Neuronal stem cell (in vitro differentiated cells): ENCODE data around the gene BCAR1.
A peak's percentile ranks its signal among the peaks of the same experiment; 100 is the strongest.
"Not testable (repeated sequence)": the region's sequence is repeated elsewhere in the genome, so short reads cannot be mapped to it uniquely, and the experiment has no call there.

Experiments used
- DNase-seq: peaks from one replicate; pipeline ENCODE4 v3.0.0-alpha.2; 2013; ENCODE audit warnings: low spot score
- H2AFZ ChIP-seq: one replicate; pipeline ENCODE4 v1.6.1; 2013; ENCODE audit warnings: mild to moderate bottlenecking, low read length, inconsistent platforms
- H2AK5ac ChIP-seq: 2 replicates; pipeline ENCODE4 v1.6.1; 2013; ENCODE audit warnings: low read depth, mild to moderate bottlenecking, inconsistent platforms, low read length, moderate library complexity, mixed read lengths
- H2BK120ac ChIP-seq: 2 replicates; pipeline ENCODE4 v1.6.1; 2013; ENCODE audit warnings: low read depth, mild to moderate bottlenecking, inconsistent platforms, low read length, moderate library complexity, mixed read lengths
- H2BK12ac ChIP-seq: one replicate; pipeline ENCODE4 v1.6.1; 2013; ENCODE audit warnings: low read length, inconsistent platforms
- H2BK15ac ChIP-seq: 2 replicates; pipeline ENCODE4 v1.6.1; 2013; ENCODE audit warnings: mild to moderate bottlenecking, low read length, inconsistent platforms, mixed read lengths
- H2BK5ac ChIP-seq: one replicate; pipeline ENCODE4 v1.6.1; 2013; ENCODE audit warnings: inconsistent platforms, mild to moderate bottlenecking, low read length, moderate library complexity
- H3K14ac ChIP-seq: one replicate; pipeline ENCODE4 v1.6.1; 2013; ENCODE audit warnings: low read length, inconsistent platforms
- H3K18ac ChIP-seq: 2 replicates; pipeline ENCODE4 v1.6.1; 2013; ENCODE audit warnings: low read length, inconsistent platforms
- H3K23ac ChIP-seq: 2 replicates; pipeline ENCODE4 v1.6.1; 2013; ENCODE audit warnings: low read depth, mild to moderate bottlenecking, mixed read lengths, low read length, inconsistent platforms; ENCODE audit not compliant: poor library complexity
- H3K27ac ChIP-seq: replicated peaks from 3 replicates; pipeline ENCODE4 v1.5.1; 2013; ENCODE audit warnings: low read length, inconsistent platforms
- H3K27me3 ChIP-seq, 3 experiments: 2 replicates each; pipeline ENCODE4 v1.6.1; 2013; ENCODE audit warnings: low read length in 3 of 3, mild to moderate bottlenecking in 2 of 3, inconsistent platforms in 1 of 3, low read depth in 1 of 3, mixed read lengths in 1 of 3, moderate library complexity in 1 of 3; ENCODE audit not compliant: control insufficient read depth in 3 of 3, insufficient read depth in 3 of 3
- H3K36me3 ChIP-seq, 2 donors: replicated peaks in 1 of 2; 2 replicates each; pipeline ENCODE4 v1.6.1; 2013; ENCODE audit warnings: low read length in 2 of 2; ENCODE audit not compliant: control insufficient read depth in 2 of 2, insufficient read depth in 2 of 2
- H3K4ac ChIP-seq: 2 replicates; pipeline ENCODE4 v1.6.1; 2013; ENCODE audit warnings: inconsistent platforms, mild to moderate bottlenecking, low read length, moderate library complexity
- H3K4me1 ChIP-seq, 2 donors: 1 replicate in 1 of 2; 2 replicates in 1 of 2; pipeline ENCODE4 v1.6.1; 2013; ENCODE audit warnings: low read length in 2 of 2, low read depth in 1 of 2; ENCODE audit not compliant: control insufficient read depth in 2 of 2, insufficient read depth in 1 of 2
- H3K4me2 ChIP-seq: one replicate; pipeline ENCODE4 v1.6.1; 2013; ENCODE audit warnings: mild to moderate bottlenecking, low read length, inconsistent platforms; ENCODE audit not compliant: insufficient read depth, poor library complexity, severe bottlenecking
- H3K4me3 ChIP-seq, 2 donors: 2 replicates each; pipeline ENCODE4 v1.5.1; 2013; ENCODE audit warnings: low read length in 2 of 2, mild to moderate bottlenecking in 2 of 2, inconsistent platforms in 1 of 2, moderate library complexity in 1 of 2
- H3K79me1 ChIP-seq: one replicate; pipeline ENCODE4 v1.6.1; 2013; ENCODE audit warnings: low read depth, mild to moderate bottlenecking, inconsistent platforms, low read length, moderate library complexity
- H3K9ac ChIP-seq: one replicate; pipeline ENCODE4 v1.6.1; 2013; ENCODE audit warnings: mild to moderate bottlenecking, low read depth, low read length, inconsistent platforms; ENCODE audit not compliant: poor library complexity
- H3K9me3 ChIP-seq, 2 donors: replicated peaks in 1 of 2; 2 replicates each; pipeline versions ENCODE3 to v1.6.1; 2013; ENCODE audit warnings: low read length in 2 of 2, mild to moderate bottlenecking in 2 of 2, inconsistent platforms in 1 of 2, low read depth in 1 of 2, mixed read lengths in 1 of 2, moderate library complexity in 1 of 2; ENCODE audit not compliant: control insufficient read depth in 2 of 2, insufficient read depth in 1 of 2
- H4K8ac ChIP-seq: one replicate; pipeline ENCODE4 v1.6.1; 2013; ENCODE audit warnings: low read depth, mild to moderate bottlenecking, inconsistent platforms, low read length, moderate library complexity
- H4K91ac ChIP-seq: one replicate; pipeline ENCODE4 v1.6.1; 2013; ENCODE audit warnings: low read length, low read depth, mild to moderate bottlenecking, inconsistent platforms; ENCODE audit not compliant: poor library complexity
- WGBS, 2 donors: extraction: QIAGEN DNeasy Blood & Tissue Kit; methylation state at CpG; one replicate each; pipeline ENCODE4 v1.1.7; 2013; ENCODE audit warnings: missing lambda C conversion rate in 2 of 2, mixed read lengths in 1 of 2; ENCODE audit not compliant: insufficient read length in 2 of 2, insufficient replicate concordance in 1 of 2; ENCODE audit errors: extremely low coverage in 2 of 2; 5-methylcytosine and 5-hydroxymethylcytosine counted together

The BCAR1 gene

GRCh38 chr16:75241412-75241811, 10.0 kb downstream of the BCAR1 start:
- no peaks in the 10 kb centered on the region for H3K27me3 ChIP-seq
- no peak overlapping the region for H3K9ac ChIP-seq
- peak overlapping the region; percentile 31 for H3K14ac ChIP-seq
- H4K91ac ChIP-seq = no peak overlapping the region
- peak overlapping the region; percentile 22 for H2BK15ac ChIP-seq
- peak overlapping the region; percentile 40 for H2AK5ac ChIP-seq
- no peak overlapping the region for H2BK5ac ChIP-seq
- H3K23ac ChIP-seq = peak overlapping the region; percentile 55
- H4K8ac ChIP-seq = no peak overlapping the region
- H3K18ac ChIP-seq = no peak overlapping the region
- H2BK12ac ChIP-seq = no peak overlapping the region
- peaks cover 41 to 46% of the 10 kb centered on the region in 2 donors for H3K4me1 ChIP-seq
- H3K27ac ChIP-seq = no peak overlapping the region
- H3K9me3 ChIP-seq = no peaks in the 10 kb centered on the region
- H2AFZ ChIP-seq = no peak overlapping the region
- H3K79me1 ChIP-seq = peaks cover 40% of the 10 kb centered on the region
- peaks cover 32 to 81% of the 10 kb centered on the region in 2 donors for H3K36me3 ChIP-seq
- H3K4ac ChIP-seq = no peak overlapping the region
- H2BK120ac ChIP-seq = no peak overlapping the region
- no peak for DNase-seq
- H3K4me2 ChIP-seq = no peak overlapping the region
- H3K4me3 ChIP-seq = no peak overlapping the region
- WGBS, 2 donors = no CpG with 5 or more reads among the region's 8 CpGs

- H3K18ac ChIP-seq, H2AK5ac ChIP-seq, H2BK5ac ChIP-seq, H2BK120ac ChIP-seq, H3K4me3 ChIP-seq, H2AFZ ChIP-seq, H3K9me3 ChIP-seq, H4K8ac ChIP-seq, H3K27me3 ChIP-seq, H3K27ac ChIP-seq, H3K9ac ChIP-seq, H4K91ac ChIP-seq, H2BK15ac ChIP-seq, H3K4me2 ChIP-seq, DNase-seq, H3K4ac ChIP-seq, H3K14ac ChIP-seq: not testable (repeated sequence)
- H3K23ac ChIP-seq = peak overlapping the region; percentile 55
- peaks cover 38 to 89% of the 10 kb centered on the region in 2 donors for H3K36me3 ChIP-seq
- H3K4me1 ChIP-seq = peaks cover 33 to 39% of the 10 kb centered on the region in 2 donors
- peaks cover 46% of the 10 kb centered on the region for H3K79me1 ChIP-seq
- peak overlapping the region; percentile 6 for H2BK12ac ChIP-seq
- WGBS, 2 donors = no CpG with 5 or more reads among the region's 7 CpGs
Observed at GRCh38 chr16:75240633-75241032, 10.8 kb downstream of the BCAR1 start.

GRCh38 chr16:75239542-75240122, 11.8 kb downstream of the BCAR1 start:
- no peak overlapping the region for H3K4ac ChIP-seq
- H3K4me1 ChIP-seq = peaks cover 23 to 32% of the 10 kb centered on the region in 2 donors
- peaks cover 48 to 98% of the 10 kb centered on the region in 2 donors for H3K36me3 ChIP-seq
- H3K14ac ChIP-seq = peak overlapping the region; percentile 38
- H4K8ac ChIP-seq = no peak overlapping the region
- H2BK120ac ChIP-seq = no peak overlapping the region
- H3K18ac ChIP-seq = peak overlapping the region; percentile 85
- no peak overlapping the region for H4K91ac ChIP-seq
- H3K9me3 ChIP-seq = no peaks in the 10 kb centered on the region
- H2BK15ac ChIP-seq = peak overlapping the region; percentile 9
- no CpG with 5 or more reads among the region's 19 CpGs for WGBS, 2 donors
- no peaks in the 10 kb centered on the region for H3K27me3 ChIP-seq
- H3K79me1 ChIP-seq = peaks cover 53% of the 10 kb centered on the region
- H2BK12ac ChIP-seq = no peak overlapping the region
- no peak overlapping the region for H3K9ac ChIP-seq
- no peak overlapping the region for H3K4me2 ChIP-seq
- no peak overlapping the region for H3K27ac ChIP-seq
- H2BK5ac ChIP-seq = peak overlapping the region; percentile 82
- peak overlapping the region; percentile 52 for H3K23ac ChIP-seq
- DNase-seq = no peak
- peak overlapping the region; percentile 94 for H2AK5ac ChIP-seq
- no peak overlapping the region for H3K4me3 ChIP-seq
- H2AFZ ChIP-seq = no peak overlapping the region

GRCh38 chr16:75238853-75239541, 12.4 kb downstream of the BCAR1 start:
- peak overlapping the region; percentile 82 for H2BK5ac ChIP-seq
- H3K9me3 ChIP-seq = no peaks in the 10 kb centered on the region
- no peak overlapping the region for H4K8ac ChIP-seq
- peak overlapping the region; percentile 97 for H3K14ac ChIP-seq
- H3K18ac ChIP-seq = peak overlapping the region; percentile 74
- no peak overlapping the region for H4K91ac ChIP-seq
- peak overlapping the region; percentile 9 for H2BK15ac ChIP-seq
- no peak for DNase-seq
- H3K36me3 ChIP-seq = peaks cover 54 to 98% of the 10 kb centered on the region in 2 donors
- H3K4me1 ChIP-seq = peaks cover 17 to 25% of the 10 kb centered on the region in 2 donors
- H3K27me3 ChIP-seq = no peaks in the 10 kb centered on the region
- no peak overlapping the region for H3K4me2 ChIP-seq
- peak overlapping the region; percentile 94 for H2AK5ac ChIP-seq
- WGBS, 2 donors = no CpG with 5 or more reads among the region's 16 CpGs
- no peak overlapping the region for H2BK120ac ChIP-seq
- H3K9ac ChIP-seq = peak overlapping the region; percentile 84
- peak overlapping the region; percentile 96 for H3K23ac ChIP-seq
- peaks cover 52% of the 10 kb centered on the region for H3K79me1 ChIP-seq
- H3K27ac ChIP-seq = peak overlapping the region; percentile 50
- no peak overlapping the region for H3K4me3 ChIP-seq
- peak overlapping the region; percentile 89 for H3K4ac ChIP-seq
- H2AFZ ChIP-seq = no peak overlapping the region
- peak overlapping the region; percentile 73 for H2BK12ac ChIP-seq
